Testis (tissue), 3 donors: ENCODE data around the gene B4GALNT4. TPM values are rescaled to one million over a fixed set of nuclear protein-coding genes. Genes with fewer than 3 reads are reported as not detected.

ENCODE experiments used
- DNase-seq: peaks from one replicate; pipeline ENCODE4 v3.0.0-alpha.2; 2019
- H3K27ac ChIP-seq, 2 donors: fragments of 200-600 bp; sonication (generic); one replicate each; pipeline ENCODE4 v1.5.1; 2019
- H3K27me3 ChIP-seq: fragments of 200-600 bp; sonication (generic); one replicate; pipeline ENCODE4 v1.5.1; 2019
- H3K36me3 ChIP-seq: fragments of 200-600 bp; sonication (generic); one replicate; pipeline ENCODE4 v1.5.1; 2017; ENCODE audit warnings: low read depth; ENCODE audit errors: missing control alignments
- H3K4me1 ChIP-seq: fragments of 200-600 bp; sonication (generic); one replicate; pipeline ENCODE4 v1.5.1; 2019
- H3K4me3 ChIP-seq, 2 donors: fragments of 200-600 bp; sonication (generic); one replicate each; pipeline ENCODE4 v1.5.1; 2017 to 2019
- H3K9me3 ChIP-seq: fragments of 200-600 bp; sonication (generic); one replicate; pipeline ENCODE4 v1.5.1; 2017
- POLR2A ChIP-seq: fragments of 450-650 bp; IDR thresholded peaks from one replicate; pipeline ENCODE4 v1.6.1; 2017; ENCODE audit warnings: antibody characterized with exemption, mild to moderate bottlenecking, moderate library complexity
- WGBS, 2 donors: methylation state at CpG; one replicate each; pipeline ENCODE4 v1.1.5; 2018; 5-methylcytosine and 5-hydroxymethylcytosine counted together
- intact Hi-C: fragments of 100-400 bp; cut with DNase I; formaldehyde crosslinking; loops from one replicate; pipeline ENCODE4 v1.15.1; 2023; ENCODE audit warnings: low total_unique reads
- polyA plus RNA-seq: library from polyadenylated mRNA; stranded (reverse); fragments of 350-450 nt; fragmentation: Illumina TruSeq; extraction: RNeasy Lipid Tissue Mini Kit (QIAGEN cat#74804); gene quantifications from one replicate; pipeline ENCODE4 v1.2.3, GENCODE V29; 2014; ENCODE audit warnings: low read depth, low replicate concordance; ENCODE audit not compliant: insufficient read depth
- total RNA-seq, 2 donors: library from RNA; depleted of rRNA; stranded (reverse); fragments of >200 nt; gene quantifications; one replicate each; pipeline ENCODE4 v1.2.3, GENCODE V29; 2016
- TF ChIP-seq, protein P1 (sequence below), 3 experiments: fragments of 450-650 bp in 2 of 3; fragments of 200-600 bp in 1 of 3; sonication (generic) in 1 of 3; IDR thresholded peaks; one replicate each; pipeline ENCODE4 v1.5.1; 2016 to 2019; ENCODE audit warnings: antibody characterized with exemption in 3 of 3, mild to moderate bottlenecking in 2 of 3, moderate library complexity in 1 of 3

B4GALNT4 gene
- total and polyA plus RNA-seq, 3 donors from 2014 or later = 4.3 to 10.1 (median 7.2) TPM

DNA sequence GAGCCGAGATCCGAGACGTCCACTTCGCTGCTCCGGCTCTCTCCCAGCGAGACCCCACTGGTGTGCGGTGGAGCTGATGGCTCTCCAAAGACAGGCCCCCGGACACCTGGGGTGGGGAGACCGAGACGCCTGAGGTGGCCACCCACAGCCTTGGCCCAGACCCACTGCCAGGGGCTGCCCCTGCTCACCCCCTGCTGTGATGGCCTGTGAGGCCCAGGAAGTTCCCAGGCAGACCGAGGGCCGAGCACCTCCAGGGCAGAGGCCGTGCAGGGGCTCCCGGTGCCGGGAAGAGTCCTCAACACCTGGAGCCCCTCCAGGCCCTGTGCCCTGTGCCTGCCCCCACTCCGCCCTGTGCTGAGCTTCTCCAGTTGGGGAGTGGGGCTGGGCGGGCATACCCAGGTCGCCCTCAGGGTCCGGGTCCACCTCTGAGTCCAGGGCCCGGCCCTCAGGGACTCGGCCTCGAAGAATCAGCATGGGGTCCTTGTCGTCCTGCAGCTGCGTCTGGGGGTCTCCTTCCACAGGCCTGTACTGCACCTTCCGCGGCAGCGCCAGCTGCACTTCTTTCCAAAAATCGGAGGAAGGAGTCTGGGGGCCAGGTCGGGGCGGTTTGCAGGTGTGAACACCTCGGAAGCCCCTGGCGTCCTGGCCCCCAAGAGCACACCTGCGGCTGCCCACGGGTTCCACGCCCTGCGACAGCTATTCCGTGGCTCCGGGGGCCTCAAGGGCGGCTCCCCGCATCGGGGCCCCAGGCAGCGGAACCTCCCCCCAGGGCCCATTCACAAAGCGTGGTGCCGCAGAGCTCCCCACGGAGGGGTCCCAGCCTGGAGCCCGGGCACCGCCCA lies 36.9 kb downstream of the B4GALNT4 start:
- H3K4me3 ChIP-seq = peak overlapping the region; percentile 57 to 77
- peaks cover 8% of the 10 kb centered on the region for H3K4me1 ChIP-seq
- H3K9me3 ChIP-seq = no peaks in the 10 kb centered on the region
- no peaks in the 10 kb centered on the region for H3K36me3 ChIP-seq
- WGBS, 2 donors = 56% methylated on average over 29 of the region's 47 CpGs; no CpG with 5 or more reads in 1 of the 2 donors
- no peak for DNase-seq
- intact Hi-C loops = no loop called here
- H3K27me3 ChIP-seq = no peaks in the 10 kb centered on the region
- no peak for TF ChIP-seq POLR2A
- TF ChIP-seq, protein P1, sequence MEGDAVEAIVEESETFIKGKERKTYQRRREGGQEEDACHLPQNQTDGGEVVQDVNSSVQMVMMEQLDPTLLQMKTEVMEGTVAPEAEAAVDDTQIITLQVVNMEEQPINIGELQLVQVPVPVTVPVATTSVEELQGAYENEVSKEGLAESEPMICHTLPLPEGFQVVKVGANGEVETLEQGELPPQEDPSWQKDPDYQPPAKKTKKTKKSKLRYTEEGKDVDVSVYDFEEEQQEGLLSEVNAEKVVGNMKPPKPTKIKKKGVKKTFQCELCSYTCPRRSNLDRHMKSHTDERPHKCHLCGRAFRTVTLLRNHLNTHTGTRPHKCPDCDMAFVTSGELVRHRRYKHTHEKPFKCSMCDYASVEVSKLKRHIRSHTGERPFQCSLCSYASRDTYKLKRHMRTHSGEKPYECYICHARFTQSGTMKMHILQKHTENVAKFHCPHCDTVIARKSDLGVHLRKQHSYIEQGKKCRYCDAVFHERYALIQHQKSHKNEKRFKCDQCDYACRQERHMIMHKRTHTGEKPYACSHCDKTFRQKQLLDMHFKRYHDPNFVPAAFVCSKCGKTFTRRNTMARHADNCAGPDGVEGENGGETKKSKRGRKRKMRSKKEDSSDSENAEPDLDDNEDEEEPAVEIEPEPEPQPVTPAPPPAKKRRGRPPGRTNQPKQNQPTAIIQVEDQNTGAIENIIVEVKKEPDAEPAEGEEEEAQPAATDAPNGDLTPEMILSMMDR (IDR thresholded peaks at IDR 0.05) = no peak
- peak overlapping the region; percentile 39 to 65 for H3K27ac ChIP-seq

GRCh38 chr11:406796-407650 lies 37.7 kb downstream of the B4GALNT4 start:
- Histone ChIP-seq H3K9me3 (no peaks in the 10 kb centered on the region), H3K27ac (peak overlapping the region; percentile 39 to 65)

GRCh38 chr11:407651-408123 lies 38.4 kb downstream of the B4GALNT4 start:
- peaks cover 8% of the 10 kb centered on the region for H3K4me1 ChIP-seq
- intact Hi-C loops = no loop called here
- no peaks in the 10 kb centered on the region for H3K9me3 ChIP-seq
- DNase-seq = no peak
- WGBS, 2 donors = 46 to 100% methylated on average over 1 to 28 of the region's 28 CpGs
- peak overlapping the region in 1 of 2 donors; percentile 26 for H3K4me3 ChIP-seq
- no peak for TF ChIP-seq POLR2A
- TF ChIP-seq, protein P1 (IDR thresholded peaks at IDR 0.05) = no peak
- H3K27ac ChIP-seq = no peak overlapping the region
- H3K27me3 ChIP-seq = no peaks in the 10 kb centered on the region
- H3K36me3 ChIP-seq = no peaks in the 10 kb centered on the region

More at GRCh38 chr11:406796-407650, 37.7 kb downstream of the B4GALNT4 start:
- peak; percentile 72 for DNase-seq
- Histone ChIP-seq H3K36me3 (no peaks in the 10 kb centered on the region), H3K4me1 (peaks cover 8% of the 10 kb centered on the region), H3K27me3 (no peaks in the 10 kb centered on the region), H3K4me3 (peak overlapping the region; percentile 57 to 77)
- 4 to 13% methylated on average over 14 to 68 of the region's 91 CpGs for WGBS, 2 donors
- intact Hi-C loops = no loop called here
- TF ChIP-seq, protein P1 (IDR thresholded peaks at IDR 0.05) = peak in 2 of 3 experiments; percentile 6 to 16
- no peak for TF ChIP-seq POLR2A

- Histone ChIP-seq H3K9me3 (no peaks in the 10 kb centered on the region), H3K36me3 (no peaks in the 10 kb centered on the region), H3K27ac (no peak overlapping the region), H3K4me3 (no peak overlapping the region), H3K4me1 (peaks cover 11% of the 10 kb centered on the region), H3K27me3 (no peaks in the 10 kb centered on the region)
- TF ChIP-seq, protein P1 (IDR thresholded peaks at IDR 0.05) = no peak
- TF ChIP-seq POLR2A = no peak
- WGBS, 2 donors = 83 to 89% methylated on average over 5 to 15 of the region's 15 CpGs
- DNase-seq = no peak
- intact Hi-C loops = no loop called here
Measured at GRCh38 chr11:408154-409007, 39.1 kb downstream of the B4GALNT4 start.
